ENCODE data around the gene PKD1L1. TPM values are rescaled to one million over a fixed set of nuclear protein-coding genes. Genes with fewer than 3 reads are reported as not detected.
A peak's percentile ranks its signal among the peaks of the same experiment; 100 is the strongest.

Gene PKD1L1
- polyA plus RNA-seq, 1 of the 3 experiments (the other 2 are of a cell fraction): 0.10 TPM

GRCh38 chr7:47786557-47787248 lies 161.6 kb downstream of the PKD1L1 start (continued):
- TF ChIP-seq FOXJ3 (CRISPR knock-in tag; IDR thresholded peaks at IDR 0.05) (no peak), GABPA (IDR thresholded peaks at IDR 0.05; ENCODE audit: low read depth) (no peak), RCOR1 (IDR thresholded peaks at IDR 0.05; ENCODE audit: low read length) (no peak), JUND (IDR thresholded peaks at IDR 0.05) (peak; percentile 99), POLR2AphosphoS5 (IDR thresholded peaks at IDR 0.05; ENCODE audit: low read depth, low read length) (peak; percentile 77), SIN3A (IDR thresholded peaks at IDR 0.05; ENCODE audit: borderline replicate concordance, low read depth, low read length) (peak; percentile 61; the same call in 1 of the 2 replicates), TAF1 (IDR thresholded peaks at IDR 0.05; ENCODE audit: borderline replicate concordance, low read depth, low read length) (peak; percentile 78; the same call in 1 of the 2 replicates), RFX5 (IDR thresholded peaks at IDR 0.05; ENCODE audit: low read length) (no peak), MXI1 (IDR thresholded peaks at IDR 0.05; ENCODE audit: low read depth, low read length) (no peak), NRF1 (IDR thresholded peaks at IDR 0.05; ENCODE audit: low read depth, low read length) (no peak)

GRCh38 chr7:47785923-47786556 lies 162.2 kb downstream of the PKD1L1 start:
- Histone ChIP-seq H3K9me3 (no peaks in the 10 kb centered on the region), H3K27ac (ENCODE audit: low read depth in 2 of 2, low read length in 1 of 2) (peak overlapping the region; percentile 89 to 99), H2AFZ (ENCODE audit: low read depth) (no peak overlapping the region), H3K9ac (peak overlapping the region; percentile 78), H3K27me3 (ENCODE audit: insufficient read depth) (no peaks in the 10 kb centered on the region), H3K9me2 (no peaks in the 10 kb centered on the region), H3K4me2 (peak overlapping the region; percentile 39), H4K20me1 (ENCODE audit: insufficient read depth) (no peaks in the 10 kb centered on the region), H3K79me2 (ENCODE audit: insufficient read depth) (no peaks in the 10 kb centered on the region), H3K4me1 (ENCODE audit: control insufficient read depth in 1 of 2, insufficient read depth in 2 of 2, low read depth in 1 of 2, low read length in 1 of 2) (peaks cover 15 to 52% of the 10 kb centered on the region in 2 experiments), H3K36me3 (replicated peaks in 1 of 2; ENCODE audit: control insufficient read depth in 1 of 2, insufficient read depth in 2 of 2, low read length in 1 of 2) (no peaks in the 10 kb centered on the region), H3K4me3 (ENCODE audit: low read depth in 2 of 2, low read length in 1 of 2) (no peak overlapping the region), H3F3A (replicated peaks; ENCODE audit: insufficient read depth) (peaks cover 47% of the 10 kb centered on the region)
- ChIA-PET CTCF (interaction anchor here (0.7 to 1.0 kb wide), 2 partner anchors 22 to 33 kb away, joined by 3 to 7 read pairs; no protein-coding TSS in a partner anchor), POLR2A (no interaction called here)
- TF ChIP-seq RCOR1 (IDR thresholded peaks at IDR 0.05; ENCODE audit: low read length) (no peak), CTCF (IDR thresholded peaks at IDR 0.05) (peak; percentile 25; the same call in 1 of the 2 replicates), SIN3A (IDR thresholded peaks at IDR 0.05; ENCODE audit: borderline replicate concordance, low read depth, low read length) (no peak)
- DNase-seq: no peak
- WGBS (ENCODE audit: low lambda C conversion rate): 85% methylated on average over 8 of the region's 8 CpGs

Measured in SK-N-SH (cell line).